ENCODE data around the gene HEATR1.

GRCh38 chr1:236508593-236509027 is 95.7 kb downstream of the HEATR1 start:
- no peak for TF ChIP-seq CTCF (IDR thresholded peaks at IDR 0.05)
- TF ChIP-seq POLR2A (IDR thresholded peaks at IDR 0.05): no peak

Measured in lower leg skin (tissue), 3 donors.